HG02571 (cell line): ENCODE data around the gene STAT6.
"Not testable (repeated sequence)": the region's sequence is repeated elsewhere in the genome, so short reads cannot be mapped to it uniquely, and the experiment has no call there.

ENCODE experiments used
- ATAC-seq: cut with Tn5 transposase; IDR thresholded peaks from one replicate; pipeline ENCODE4 v1.9.1; 2021; ENCODE audit warnings: mild to moderate bottlenecking, moderate library complexity; ENCODE audit not compliant: unreplicated experiment

The STAT6 gene

GRCh38 chr12:57055824-57056223 is 55.3 kb downstream of the STAT6 start:
- no peak for ATAC-seq

DNA sequence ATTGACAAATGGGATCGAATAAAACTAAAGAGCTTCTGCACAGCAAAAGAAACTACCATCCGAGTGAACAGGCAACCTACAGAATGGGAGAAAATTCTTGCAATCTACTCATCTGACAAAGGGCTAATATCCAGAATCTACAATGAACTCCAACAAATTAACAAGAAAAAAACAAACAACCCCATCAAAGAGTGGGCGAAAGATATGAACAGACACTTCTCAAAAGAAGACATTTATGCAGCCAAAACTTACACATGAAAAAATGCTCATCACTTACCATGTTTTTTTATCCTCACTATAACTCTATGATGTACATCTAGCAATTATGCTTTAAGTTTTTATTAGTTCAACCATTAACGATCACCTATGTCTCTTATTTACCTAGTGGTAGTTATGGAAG is 57.3 kb downstream of the STAT6 start:
- ATAC-seq = not testable (repeated sequence)

- not testable (repeated sequence) for ATAC-seq
These were observed 58.0 kb downstream of the STAT6 start for GRCh38 chr12:57053146-57053545.

GRCh38 chr12:57051011-57051410 is 60.2 kb downstream of the STAT6 start:
- ATAC-seq = no peak

GRCh38 chr12:57049890-57050289 is 61.3 kb downstream of the STAT6 start, which contains the start of gene MYO1A:
Gene MYO1A (minus strand): TSS chr12:57050129. CDS start chr12:57048323, 1,806 bp downstream.
- ATAC-seq = no peak

DNA sequence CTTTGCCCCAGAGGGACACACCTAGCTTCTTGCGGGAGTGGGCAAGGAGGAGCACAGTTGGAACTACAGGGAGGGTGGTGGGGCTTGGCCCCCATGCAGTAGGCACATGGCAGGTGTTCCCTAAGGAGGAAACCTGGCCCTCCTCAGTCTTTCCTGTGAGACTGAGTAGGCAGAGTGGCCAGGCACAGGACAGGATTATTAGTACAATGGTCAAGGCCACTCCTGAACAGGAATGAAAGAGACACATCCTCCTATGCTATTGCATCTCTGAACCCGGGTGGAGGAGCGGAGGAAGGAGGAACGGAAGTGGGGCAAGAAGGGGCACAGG is 62.1 kb downstream of the STAT6 start:
- ATAC-seq = no peak

- no peak for ATAC-seq
These were observed 62.6 kb downstream of the STAT6 start for GRCh38 chr12:57048423-57049118.

DNA sequence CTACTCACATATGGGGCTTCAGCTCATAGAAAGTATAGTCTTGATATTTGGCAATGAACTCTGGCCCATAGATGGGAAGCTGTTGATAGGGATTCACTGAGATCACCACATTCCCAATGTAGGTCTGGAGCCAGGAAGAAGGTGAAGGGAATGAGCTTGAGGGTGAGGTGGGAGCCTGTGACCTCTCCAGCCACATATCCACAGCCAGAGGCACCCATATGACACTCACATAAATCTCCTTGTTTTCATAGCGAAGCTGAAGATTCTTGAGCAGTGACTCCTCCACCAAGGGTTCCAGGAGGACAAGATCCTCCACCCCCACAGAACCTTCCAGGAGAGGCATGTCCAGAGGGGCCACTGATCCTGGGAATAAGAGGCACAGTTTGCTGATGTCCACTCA is 63.2 kb downstream of the STAT6 start:
- no peak for ATAC-seq

DNA sequence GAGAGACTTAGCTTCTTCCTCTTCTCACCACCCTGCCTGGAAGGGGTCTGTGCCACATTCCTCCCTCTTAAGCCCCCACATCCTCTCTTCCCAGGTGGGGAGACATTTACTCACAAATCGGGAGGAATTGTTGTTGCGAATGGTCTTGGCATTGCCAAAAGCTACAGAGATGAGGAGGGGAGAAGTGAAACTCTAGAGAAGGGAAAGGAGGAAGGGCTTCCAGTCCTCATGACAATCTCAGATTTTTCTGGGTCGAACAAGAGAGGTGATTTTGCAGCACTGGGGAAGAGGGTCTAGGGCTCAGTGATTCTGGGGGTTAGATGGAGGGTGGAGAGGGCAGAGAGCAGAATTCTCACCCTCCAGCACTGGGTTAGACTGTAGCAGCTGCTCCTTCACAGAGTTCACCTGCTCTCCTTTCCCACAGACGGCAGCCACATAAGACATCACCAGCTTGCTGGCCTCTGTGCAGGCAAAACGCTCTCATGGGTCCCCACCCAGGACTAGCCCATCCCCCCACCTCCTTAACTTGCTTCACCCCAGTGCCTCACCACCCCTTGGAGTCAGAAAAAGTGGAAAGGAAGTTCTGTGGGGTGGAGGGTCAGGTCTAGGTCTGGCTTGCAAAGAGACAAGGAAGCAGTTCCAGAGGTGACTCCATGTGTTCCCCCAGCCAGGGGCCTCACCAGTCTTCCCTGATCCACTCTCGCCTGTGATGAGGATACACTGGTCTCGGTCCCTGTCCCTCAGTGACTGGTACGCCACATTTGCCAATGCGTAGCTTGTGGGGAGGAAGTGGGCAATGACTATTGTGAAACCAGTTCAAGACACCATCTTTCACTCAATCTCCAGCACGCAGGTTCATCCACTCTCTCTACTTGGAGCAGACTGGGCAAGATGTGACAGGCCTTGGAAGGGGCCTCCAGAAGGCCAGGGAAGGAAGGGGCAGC is 63.9 kb downstream of the STAT6 start:
- no peak for ATAC-seq

DNA sequence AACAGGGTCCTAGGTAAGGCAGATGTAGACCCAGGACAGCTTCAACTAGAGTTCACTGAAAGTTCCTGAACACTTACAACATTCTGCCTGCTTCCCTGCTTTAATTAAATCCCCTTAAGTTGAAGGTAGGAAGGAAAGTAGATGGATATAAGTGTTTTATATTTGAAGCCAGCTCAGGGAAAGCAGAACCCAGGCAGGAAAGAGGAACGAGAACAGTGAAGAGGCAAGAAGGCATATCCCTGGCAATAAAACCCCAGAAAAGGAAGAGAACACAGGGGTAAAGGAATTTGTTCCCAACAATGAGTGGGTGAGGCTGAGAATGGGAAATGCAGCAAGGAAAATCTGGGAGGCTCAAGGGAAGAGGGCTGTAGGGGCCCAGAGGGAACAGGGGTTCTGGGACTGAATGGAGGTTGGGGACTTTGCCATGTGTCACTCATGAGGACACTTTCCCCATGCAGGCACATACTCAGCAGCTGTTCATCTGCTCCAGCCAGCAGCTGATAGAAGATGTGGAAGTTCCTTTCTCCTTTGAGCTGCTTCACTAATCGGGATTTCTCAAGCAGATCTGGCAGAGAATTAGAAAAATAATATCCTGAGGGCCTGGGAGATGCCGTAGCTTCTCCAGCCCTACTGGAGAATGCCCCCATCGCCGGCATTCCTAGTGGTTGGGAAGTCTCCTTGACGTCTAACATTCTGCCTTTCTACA is 64.9 kb downstream of the STAT6 start:
- ATAC-seq = no peak
